Measurements from ENCODE around the gene CHID1.

The CHID1 gene

DNA sequence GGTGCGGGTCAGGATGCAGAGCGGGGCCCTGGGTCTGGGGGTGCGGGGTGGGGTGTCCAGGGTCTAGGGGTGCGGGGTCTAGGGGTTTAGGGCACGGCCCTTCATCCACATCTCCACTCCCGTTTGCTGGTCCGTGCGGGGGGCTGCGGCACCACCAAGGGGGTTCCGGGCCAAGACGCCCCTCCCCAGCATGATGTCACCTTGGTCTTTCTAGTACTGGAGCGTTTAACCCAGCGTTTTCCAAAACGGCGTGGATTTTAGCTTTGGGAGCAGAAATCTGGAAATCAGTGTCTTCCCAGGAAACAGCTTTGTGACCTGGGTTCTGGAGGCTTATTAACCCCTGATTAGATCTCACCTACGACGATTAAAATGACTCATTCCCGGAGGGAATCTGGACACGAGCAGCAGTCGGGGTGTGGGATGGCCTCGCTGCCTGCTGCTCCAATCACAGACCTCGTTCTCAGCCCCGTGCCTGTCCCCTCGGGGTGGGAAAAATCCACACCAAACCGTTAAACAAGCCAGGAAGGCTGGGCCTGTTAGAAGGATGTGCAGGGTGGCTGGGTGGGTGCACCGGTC is 15.8 kb upstream of the CHID1 start:
- DNase-seq (ENCODE audit: low read depth), result peak; percentile 14

DNA sequence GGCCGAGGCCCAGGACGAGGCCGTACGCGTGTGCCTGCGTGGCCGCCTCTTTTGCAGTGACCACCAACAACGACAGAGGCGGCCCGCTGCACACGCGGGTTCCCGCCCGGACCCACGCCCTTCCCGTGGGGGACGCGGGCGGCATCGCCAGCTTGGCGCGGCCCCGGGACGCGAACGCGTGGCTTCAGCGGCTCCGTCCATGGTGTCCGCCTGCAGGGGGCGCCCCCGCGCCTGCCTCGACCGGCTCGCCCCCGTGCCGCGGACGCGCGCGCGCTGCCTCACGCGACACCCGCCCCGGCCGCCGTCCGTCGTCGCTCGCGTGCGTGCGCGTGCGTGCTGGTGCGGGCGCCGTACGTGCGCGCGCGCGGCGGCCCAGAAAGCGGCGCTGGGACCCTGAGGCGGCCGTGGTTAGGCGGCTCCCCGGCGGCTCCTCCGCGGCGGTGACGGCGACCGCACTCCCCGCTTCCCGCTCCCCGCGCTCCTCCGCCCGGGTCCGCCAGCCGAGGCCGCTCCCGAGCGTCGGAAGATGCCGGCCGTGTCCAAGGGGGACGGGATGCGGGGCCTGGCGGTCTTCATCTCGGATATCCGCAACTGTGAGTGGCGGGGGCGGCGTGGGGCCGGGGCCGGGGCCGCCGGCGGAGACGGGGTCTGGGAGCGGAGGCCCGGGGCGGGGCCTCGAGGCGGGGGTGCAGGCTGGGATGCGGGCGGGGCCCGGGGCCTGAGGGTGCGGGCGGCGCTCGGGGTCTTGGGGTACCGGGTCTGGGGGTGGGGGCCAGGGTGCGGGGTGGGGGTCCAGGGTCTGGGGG is 15.1 kb upstream of the CHID1 start, which contains the start of gene AP2A2:
Gene AP2A2 (plus strand): TSS at position 375 of the 806 bp plus-strand sequence. CDS start 152 bp downstream, at position 527.
- peak; percentile 30 for DNase-seq (ENCODE audit: low read depth)
- TF ChIP-seq, protein P1, sequence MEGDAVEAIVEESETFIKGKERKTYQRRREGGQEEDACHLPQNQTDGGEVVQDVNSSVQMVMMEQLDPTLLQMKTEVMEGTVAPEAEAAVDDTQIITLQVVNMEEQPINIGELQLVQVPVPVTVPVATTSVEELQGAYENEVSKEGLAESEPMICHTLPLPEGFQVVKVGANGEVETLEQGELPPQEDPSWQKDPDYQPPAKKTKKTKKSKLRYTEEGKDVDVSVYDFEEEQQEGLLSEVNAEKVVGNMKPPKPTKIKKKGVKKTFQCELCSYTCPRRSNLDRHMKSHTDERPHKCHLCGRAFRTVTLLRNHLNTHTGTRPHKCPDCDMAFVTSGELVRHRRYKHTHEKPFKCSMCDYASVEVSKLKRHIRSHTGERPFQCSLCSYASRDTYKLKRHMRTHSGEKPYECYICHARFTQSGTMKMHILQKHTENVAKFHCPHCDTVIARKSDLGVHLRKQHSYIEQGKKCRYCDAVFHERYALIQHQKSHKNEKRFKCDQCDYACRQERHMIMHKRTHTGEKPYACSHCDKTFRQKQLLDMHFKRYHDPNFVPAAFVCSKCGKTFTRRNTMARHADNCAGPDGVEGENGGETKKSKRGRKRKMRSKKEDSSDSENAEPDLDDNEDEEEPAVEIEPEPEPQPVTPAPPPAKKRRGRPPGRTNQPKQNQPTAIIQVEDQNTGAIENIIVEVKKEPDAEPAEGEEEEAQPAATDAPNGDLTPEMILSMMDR (IDR thresholded peaks at IDR 0.05; ENCODE audit: control insufficient read depth, extremely low read depth, insufficient read depth), result peak; percentile 97
- H3K4me3 ChIP-seq (ENCODE audit: low read depth, low read length), result peak within 1 kb of the TSS; percentile 63

More for the DNA sequence above, 15.8 kb upstream of the CHID1 start:
- TF ChIP-seq, protein P1 (IDR thresholded peaks at IDR 0.05; ENCODE audit: control insufficient read depth, extremely low read depth, insufficient read depth), result no peak
- peak overlapping the region; percentile 63 for H3K4me3 ChIP-seq (ENCODE audit: low read depth, low read length)

DNA sequence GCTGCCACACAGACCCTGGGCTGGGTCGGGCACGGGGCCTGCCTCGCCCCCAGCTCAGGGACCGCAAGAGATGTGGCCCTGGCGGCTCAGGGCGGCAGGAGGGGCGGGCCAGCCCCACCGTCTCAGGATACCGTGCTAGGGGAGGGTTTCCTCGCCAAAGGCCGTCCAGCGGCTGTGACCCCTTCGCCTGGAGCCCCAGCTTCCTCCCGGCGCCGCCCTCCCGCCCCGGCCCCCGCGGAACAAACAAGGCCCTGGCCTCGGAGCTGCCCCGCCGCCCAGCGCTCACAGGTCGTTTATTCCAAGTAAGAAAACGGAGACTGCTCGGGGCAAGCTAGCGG is 14.5 kb upstream of the CHID1 start:
- TF ChIP-seq, protein P1 (IDR thresholded peaks at IDR 0.05; ENCODE audit: control insufficient read depth, extremely low read depth, insufficient read depth), result no peak
- no peak for DNase-seq (ENCODE audit: low read depth)
- peak overlapping the region; percentile 33; the same call in 1 of the 2 replicates for H3K4me3 ChIP-seq (ENCODE audit: low read depth, low read length)

DNA sequence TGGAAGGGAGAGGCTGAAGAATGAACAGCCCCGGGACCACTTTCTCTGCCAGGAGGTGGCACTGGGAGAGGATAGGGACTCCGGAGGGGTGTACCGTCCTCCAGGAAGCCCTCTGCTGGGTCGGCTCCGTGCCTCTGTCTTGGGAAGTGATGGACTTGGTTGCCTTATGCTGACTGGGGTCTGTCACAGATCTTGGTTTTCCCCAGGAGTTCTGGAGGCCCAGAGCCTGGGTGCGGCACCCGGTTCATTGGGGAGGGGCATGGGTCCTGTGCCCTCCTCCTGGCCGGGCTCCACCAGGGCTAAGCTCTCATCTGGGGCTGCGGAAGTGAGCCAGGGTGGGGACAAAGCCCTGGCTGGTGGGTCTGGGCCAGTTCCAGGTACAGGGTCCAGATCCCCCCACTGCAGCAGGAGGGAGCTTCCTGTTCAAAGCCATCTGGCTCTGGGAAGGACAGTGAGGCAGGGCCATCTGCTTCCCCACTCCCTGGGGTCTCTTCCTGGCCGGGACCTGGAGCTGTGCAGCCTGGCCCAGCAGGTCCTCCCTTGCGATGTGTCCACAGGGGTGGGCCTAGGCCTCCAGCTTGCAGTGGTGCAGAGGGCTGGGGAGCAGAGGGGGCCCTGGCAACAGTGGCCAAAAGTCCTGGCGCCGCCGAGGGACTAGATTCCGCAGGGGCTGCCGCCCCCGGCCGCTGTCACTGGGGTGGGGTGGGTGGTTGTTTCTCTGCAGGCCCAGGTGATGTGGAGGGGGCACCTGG is 14.0 kb upstream of the CHID1 start:
- TF ChIP-seq, protein P1 (IDR thresholded peaks at IDR 0.05; ENCODE audit: control insufficient read depth, extremely low read depth, insufficient read depth), result no peak
- no peak overlapping the region for H3K4me3 ChIP-seq (ENCODE audit: low read depth, low read length)
- no peak for DNase-seq (ENCODE audit: low read depth)

DNA sequence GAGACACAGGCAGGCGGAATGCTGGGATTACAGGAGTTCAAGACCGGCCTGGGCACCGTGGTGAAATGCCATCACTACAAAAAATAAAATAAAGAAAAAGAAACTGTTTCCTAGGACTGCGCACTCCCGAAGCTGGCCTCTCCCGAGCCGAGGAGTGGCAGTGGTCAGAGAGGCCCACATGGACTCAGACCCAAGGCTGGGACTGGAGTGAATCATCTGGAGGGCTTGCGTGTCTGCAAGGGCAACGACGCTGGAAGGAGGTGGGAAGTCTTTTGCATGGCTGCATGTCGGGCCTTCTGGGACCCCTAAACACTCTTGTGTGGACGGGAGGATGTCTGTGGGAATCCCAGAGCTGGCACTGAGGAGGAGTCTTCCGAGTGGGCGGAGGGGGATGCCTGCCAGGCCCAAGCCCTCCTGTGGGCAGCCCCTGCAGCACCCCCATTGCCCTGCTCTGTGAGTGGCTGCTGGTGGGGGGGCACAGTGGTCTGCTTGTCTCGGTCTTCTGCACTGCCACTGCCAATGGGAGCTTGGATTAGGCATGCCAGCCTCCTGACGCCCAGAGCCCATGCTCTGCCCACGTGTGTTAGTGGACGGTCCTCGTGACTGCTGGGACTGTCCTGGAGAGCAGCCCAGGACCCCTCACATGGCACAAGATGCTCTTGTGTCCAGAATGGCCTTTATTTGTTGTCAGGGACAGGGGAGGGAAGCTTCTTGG is 13.2 kb upstream of the CHID1 start:
- H3K4me3 ChIP-seq (ENCODE audit: low read depth, low read length), result no peak overlapping the region
- DNase-seq (ENCODE audit: low read depth), result no peak
- TF ChIP-seq, protein P1 (IDR thresholded peaks at IDR 0.05; ENCODE audit: control insufficient read depth, extremely low read depth, insufficient read depth), result no peak

DNA sequence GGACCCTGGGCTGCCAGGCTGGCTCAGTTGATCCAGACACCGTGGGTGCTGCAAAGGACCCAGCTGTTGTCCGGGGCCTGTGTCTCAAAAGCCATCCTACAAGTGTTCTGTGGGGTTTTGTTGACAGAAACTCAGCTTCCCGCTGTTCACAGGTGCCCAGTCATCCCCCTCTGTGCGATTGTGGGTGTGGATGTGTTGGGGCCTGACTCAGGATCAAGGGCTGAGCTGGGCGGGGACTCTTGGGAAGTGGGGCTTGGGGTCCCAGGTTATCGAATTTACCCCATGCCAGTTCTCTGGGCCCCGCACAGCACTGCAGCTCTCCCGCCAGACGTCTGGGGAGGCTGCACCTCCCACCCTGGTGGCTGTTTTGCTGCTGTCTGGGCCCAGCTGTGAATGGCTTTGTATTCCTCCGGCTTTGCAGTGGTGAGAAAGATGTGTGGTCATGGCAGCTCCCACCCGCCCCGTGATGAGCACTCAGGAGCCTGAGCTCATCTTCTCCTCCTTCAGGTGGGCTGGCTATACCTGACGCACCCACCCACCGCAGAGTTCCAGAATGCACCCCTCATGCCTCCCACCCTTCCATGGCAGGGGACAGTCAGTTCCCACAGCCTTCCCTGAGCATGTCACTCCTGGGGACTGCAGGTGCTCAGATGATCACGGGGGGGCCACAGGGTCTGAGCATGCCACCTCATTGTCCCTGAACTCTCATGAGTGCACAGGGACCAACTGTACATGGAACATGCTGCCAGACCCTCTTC is 11.5 kb upstream of the CHID1 start:
- no peak for DNase-seq (ENCODE audit: low read depth)
- TF ChIP-seq, protein P1 (IDR thresholded peaks at IDR 0.05; ENCODE audit: control insufficient read depth, extremely low read depth, insufficient read depth), result no peak
- H3K4me3 ChIP-seq (ENCODE audit: low read depth, low read length), result no peak overlapping the region

Measured in LNCaP clone FGC (cell line).